Activated CD4-positive, alpha-beta T cell treated with anti-CD3 and anti-CD28 coated beads, Interleukin-2, amount 10 ng/mL, durations not matched to agents 7 days and 5 days (primary cell): ENCODE data around the gene CAND2. TPM values are rescaled to one million over a fixed set of nuclear protein-coding genes. Genes with fewer than 3 reads are reported as not detected.
"Not testable (repeated sequence)": the region's sequence is repeated elsewhere in the genome, so short reads cannot be mapped to it uniquely, and the experiment has no call there.

Experiments
- CTCF ChIA-PET: fragments of 350-600 bp; sonication (Branson Sonifier 250); formaldehyde crosslinking; loops from one replicate; lab custom pipeline; 2021; ENCODE audit warnings: antibody characterized with exemption; lab: Charles Lee
- POLR2A ChIA-PET: fragments of 350-600 bp; sonication (Branson Sonifier 250); formaldehyde crosslinking; loops from one replicate; lab custom pipeline; 2021; ENCODE audit warnings: antibody characterized with exemption; lab: Charles Lee
- DNase-seq: peaks from one replicate; pipeline ENCODE4 v3.0.0-alpha.2; 2020
- H3K27ac Mint-ChIP-seq: one replicate; pipeline ENCODE4 v1.8.0; 2021; ENCODE audit warnings: mild to moderate bottlenecking, moderate library complexity, mixed read lengths
- H3K27me3 Mint-ChIP-seq: one replicate; pipeline ENCODE4 v1.8.0; 2021; ENCODE audit warnings: mixed read lengths
- H3K36me3 Mint-ChIP-seq: one replicate; pipeline ENCODE4 v1.8.0; 2021; ENCODE audit warnings: low read depth, mixed read lengths
- H3K4me1 Mint-ChIP-seq: one replicate; pipeline ENCODE4 v1.8.0; 2021; ENCODE audit warnings: mixed read lengths
- H3K4me3 Mint-ChIP-seq: one replicate; pipeline ENCODE4 v1.8.0; 2021; ENCODE audit warnings: mild to moderate bottlenecking, moderate library complexity, mixed read lengths
- H3K9me3 Mint-ChIP-seq: one replicate; pipeline ENCODE4 v1.8.0; 2021; ENCODE audit warnings: mixed read lengths
- total RNA-seq, 2 experiments: library from RNA; stranded (reverse); gene quantifications; one replicate each; pipeline ENCODE4 v1.2.3, GENCODE V29; 2021

Gene CAND2
- total RNA-seq, 2 experiments from 2014 or later: 0.84 to 0.98 TPM

GRCh38 chr3:12878758-12879157 lies 82.3 kb downstream of the CAND2 start:
- H3K27me3 Mint-ChIP-seq, DNase-seq, H3K36me3 Mint-ChIP-seq, H3K9me3 Mint-ChIP-seq, POLR2A ChIA-PET, H3K27ac Mint-ChIP-seq, H3K4me1 Mint-ChIP-seq, H3K4me3 Mint-ChIP-seq: not testable (repeated sequence)
- CTCF ChIA-PET: interaction anchor here (1.0 to 1.3 kb wide), 2 partner anchors 11 to 16 kb away, joined by 3 to 4 read pairs; no protein-coding TSS in a partner anchor

- POLR2A ChIA-PET: no interaction called here
- H3K27ac Mint-ChIP-seq: no peak overlapping the region
Observed at GRCh38 chr3:12879191-12879815, 82.8 kb downstream of the CAND2 start.

GRCh38 chr3:12881858-12882257 lies 85.4 kb downstream of the CAND2 start:
- H3K9me3 Mint-ChIP-seq, CTCF ChIA-PET, H3K27me3 Mint-ChIP-seq, DNase-seq, POLR2A ChIA-PET, H3K36me3 Mint-ChIP-seq, H3K4me3 Mint-ChIP-seq: not testable (repeated sequence)
- H3K4me1 Mint-ChIP-seq: peaks cover 18% of the 10 kb centered on the region
- peak overlapping the region; percentile 62 for H3K27ac Mint-ChIP-seq

More at GRCh38 chr3:12879191-12879815, 82.8 kb downstream of the CAND2 start:
- Mint-ChIP-seq H3K27me3 (peaks cover 2% of the 10 kb centered on the region), H3K36me3 (no peaks in the 10 kb centered on the region), H3K4me3 (no peak overlapping the region), H3K9me3 (no peaks in the 10 kb centered on the region), H3K4me1 (no peaks in the 10 kb centered on the region)
- DNase-seq: no peak
- CTCF ChIA-PET: interaction anchor here (1.0 kb wide), 2 partner anchors 12 to 13 kb away, joined by 4 read pairs; no protein-coding TSS in a partner anchor

- H3K9me3 Mint-ChIP-seq: no peaks in the 10 kb centered on the region
- no peaks in the 10 kb centered on the region for H3K36me3 Mint-ChIP-seq
- H3K4me3 Mint-ChIP-seq: no peak overlapping the region
- peaks cover 22% of the 10 kb centered on the region for H3K4me1 Mint-ChIP-seq
- DNase-seq: no peak
- ChIA-PET POLR2A (interaction anchor here (0.6 kb wide), 1 partner anchor 91 kb away, joined by 3 read pairs; no protein-coding TSS in a partner anchor), CTCF (interaction anchor here (1.3 to 1.8 kb wide), 3 partner anchors 9 to 17 kb away, joined by 3 to 6 read pairs (median 5); no protein-coding TSS in a partner anchor)
- no peak overlapping the region for H3K27ac Mint-ChIP-seq
- H3K27me3 Mint-ChIP-seq: peaks cover 7% of the 10 kb centered on the region
Observed at GRCh38 chr3:12882336-12883310, 86.1 kb downstream of the CAND2 start.

- Mint-ChIP-seq H3K9me3 (no peaks in the 10 kb centered on the region), H3K4me1 (peaks cover 22% of the 10 kb centered on the region), H3K4me3 (no peak overlapping the region), H3K27ac (no peak overlapping the region), H3K27me3 (peaks cover 20% of the 10 kb centered on the region), H3K36me3 (no peaks in the 10 kb centered on the region)
- CTCF ChIA-PET: interaction anchor here (1.3 to 1.8 kb wide), 3 partner anchors 8 to 15 kb away, joined by 3 to 6 read pairs (median 5); no protein-coding TSS in a partner anchor
- no peak for DNase-seq
- POLR2A ChIA-PET: no interaction called here
Observed at GRCh38 chr3:12884186-12884680, 87.8 kb downstream of the CAND2 start.

Other genes with a start within 250 kb of the CAND2 start
- gene MKRN2, start 239.6 kb upstream of the CAND2 start, total RNA-seq: 10 to 100 TPM; 20.8 to 20.9 TPM
- gene RAF1, start 132.6 kb upstream of the CAND2 start, total RNA-seq: 10 to 100 TPM; 90.1 to 90.9 TPM
- not detected for gene TMEM40, start 37.4 kb upstream of the CAND2 start, total RNA-seq
- 1,000 to 10,000 TPM; 2,113 to 2,760 TPM for gene RPL32, start 44.9 kb downstream of the CAND2 start, total RNA-seq